ENCODE data around the gene ZNF423.

Gene ZNF423

GRCh38 chr16:49575346-49576172 is 280.4 kb downstream of the ZNF423 start:
- H3K27me3 ChIP-seq (ENCODE audit: insufficient read depth, low read length, poor library complexity): no peaks in the 10 kb centered on the region
- H3K27ac ChIP-seq (ENCODE audit: low read length): no peak overlapping the region
- no peaks in the 10 kb centered on the region for H3K36me3 ChIP-seq (ENCODE audit: insufficient read depth, low read length)
- no peak overlapping the region for H3K9ac ChIP-seq (ENCODE audit: low read depth, low read length)
- no peak overlapping the region for H2AFZ ChIP-seq (ENCODE audit: low read depth, low read length)
- H4K20me1 ChIP-seq (ENCODE audit: insufficient read depth, low read length): no peaks in the 10 kb centered on the region
- no peak overlapping the region for H3K4me3 ChIP-seq (ENCODE audit: low read depth in 1 of 2, low read length in 2 of 2)
- DNase-seq: no peak
- H3K4me1 ChIP-seq (ENCODE audit: insufficient read depth, low read length): no peaks in the 10 kb centered on the region
- no peak for ATAC-seq (ENCODE audit: insufficient read depth, low read depth)
- TF ChIP-seq, protein P1, sequence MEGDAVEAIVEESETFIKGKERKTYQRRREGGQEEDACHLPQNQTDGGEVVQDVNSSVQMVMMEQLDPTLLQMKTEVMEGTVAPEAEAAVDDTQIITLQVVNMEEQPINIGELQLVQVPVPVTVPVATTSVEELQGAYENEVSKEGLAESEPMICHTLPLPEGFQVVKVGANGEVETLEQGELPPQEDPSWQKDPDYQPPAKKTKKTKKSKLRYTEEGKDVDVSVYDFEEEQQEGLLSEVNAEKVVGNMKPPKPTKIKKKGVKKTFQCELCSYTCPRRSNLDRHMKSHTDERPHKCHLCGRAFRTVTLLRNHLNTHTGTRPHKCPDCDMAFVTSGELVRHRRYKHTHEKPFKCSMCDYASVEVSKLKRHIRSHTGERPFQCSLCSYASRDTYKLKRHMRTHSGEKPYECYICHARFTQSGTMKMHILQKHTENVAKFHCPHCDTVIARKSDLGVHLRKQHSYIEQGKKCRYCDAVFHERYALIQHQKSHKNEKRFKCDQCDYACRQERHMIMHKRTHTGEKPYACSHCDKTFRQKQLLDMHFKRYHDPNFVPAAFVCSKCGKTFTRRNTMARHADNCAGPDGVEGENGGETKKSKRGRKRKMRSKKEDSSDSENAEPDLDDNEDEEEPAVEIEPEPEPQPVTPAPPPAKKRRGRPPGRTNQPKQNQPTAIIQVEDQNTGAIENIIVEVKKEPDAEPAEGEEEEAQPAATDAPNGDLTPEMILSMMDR (IDR thresholded peaks at IDR 0.05; ENCODE audit: borderline replicate concordance, extremely low read depth, low read length, poor library complexity, severe bottlenecking): no peak
- no peak for TF ChIP-seq EZH2 (IDR thresholded peaks at IDR 0.05; ENCODE audit: borderline replicate concordance, low read depth, low read length, severe bottlenecking)
- no peak overlapping the region for H3K4me2 ChIP-seq (ENCODE audit: insufficient read depth, low read length)
- no peaks in the 10 kb centered on the region for H3K79me2 ChIP-seq (ENCODE audit: insufficient read depth, low read length)
- no peaks in the 10 kb centered on the region for H3K9me3 ChIP-seq (ENCODE audit: insufficient read depth, low read length, severe bottlenecking)

DNA sequence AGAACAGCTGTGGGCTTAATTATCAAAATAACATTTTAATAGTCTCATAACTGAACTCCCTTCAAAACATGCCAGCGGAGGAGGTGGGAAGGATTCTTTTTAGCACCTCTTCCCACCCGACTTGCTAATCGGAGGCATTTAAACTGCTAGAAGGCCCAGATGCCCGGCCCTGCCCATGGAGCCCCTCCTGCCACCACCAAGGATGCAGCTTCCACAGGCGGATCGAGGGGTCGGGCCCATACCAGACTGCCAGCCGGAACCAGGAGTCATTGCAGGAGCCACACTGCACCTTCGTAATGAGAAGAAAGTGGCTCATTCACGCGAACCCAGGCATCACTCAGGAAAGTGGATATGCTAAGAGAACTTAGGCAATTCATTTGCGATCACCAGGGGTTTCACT is 281.1 kb downstream of the ZNF423 start:
- no peak for TF ChIP-seq EZH2 (IDR thresholded peaks at IDR 0.05; ENCODE audit: borderline replicate concordance, low read depth, low read length, severe bottlenecking)
- TF ChIP-seq, protein P1 (IDR thresholded peaks at IDR 0.05; ENCODE audit: borderline replicate concordance, extremely low read depth, low read length, poor library complexity, severe bottlenecking): no peak
- Histone ChIP-seq H3K4me3 (ENCODE audit: low read depth in 1 of 2, low read length in 2 of 2) (no peak overlapping the region), H2AFZ (ENCODE audit: low read depth, low read length) (no peak overlapping the region), H3K27me3 (ENCODE audit: insufficient read depth, low read length, poor library complexity) (no peaks in the 10 kb centered on the region), H3K27ac (ENCODE audit: low read length) (no peak overlapping the region), H3K9me3 (ENCODE audit: insufficient read depth, low read length, severe bottlenecking) (no peaks in the 10 kb centered on the region), H3K9ac (ENCODE audit: low read depth, low read length) (no peak overlapping the region), H4K20me1 (ENCODE audit: insufficient read depth, low read length) (no peaks in the 10 kb centered on the region), H3K4me2 (ENCODE audit: insufficient read depth, low read length) (no peak overlapping the region), H3K4me1 (ENCODE audit: insufficient read depth, low read length) (no peaks in the 10 kb centered on the region), H3K36me3 (ENCODE audit: insufficient read depth, low read length) (no peaks in the 10 kb centered on the region), H3K79me2 (ENCODE audit: insufficient read depth, low read length) (no peaks in the 10 kb centered on the region)
- ATAC-seq (ENCODE audit: insufficient read depth, low read depth) (no peak), DNase-seq (no peak)

- H2AFZ ChIP-seq (ENCODE audit: low read depth, low read length): no peak overlapping the region
- no peaks in the 10 kb centered on the region for H3K9me3 ChIP-seq (ENCODE audit: insufficient read depth, low read length, severe bottlenecking)
- no peak overlapping the region for H3K4me3 ChIP-seq (ENCODE audit: low read depth in 1 of 2, low read length in 2 of 2)
- H3K4me1 ChIP-seq (ENCODE audit: insufficient read depth, low read length): no peaks in the 10 kb centered on the region
- DNase-seq: no peak
- no peak overlapping the region for H3K9ac ChIP-seq (ENCODE audit: low read depth, low read length)
- no peaks in the 10 kb centered on the region for H3K36me3 ChIP-seq (ENCODE audit: insufficient read depth, low read length)
- H3K79me2 ChIP-seq (ENCODE audit: insufficient read depth, low read length): no peaks in the 10 kb centered on the region
- no peak for ATAC-seq (ENCODE audit: insufficient read depth, low read depth)
- H3K27me3 ChIP-seq (ENCODE audit: insufficient read depth, low read length, poor library complexity): no peaks in the 10 kb centered on the region
- TF ChIP-seq EZH2 (IDR thresholded peaks at IDR 0.05; ENCODE audit: borderline replicate concordance, low read depth, low read length, severe bottlenecking): no peak
- TF ChIP-seq, protein P1 (IDR thresholded peaks at IDR 0.05; ENCODE audit: borderline replicate concordance, extremely low read depth, low read length, poor library complexity, severe bottlenecking): no peak
- no peaks in the 10 kb centered on the region for H4K20me1 ChIP-seq (ENCODE audit: insufficient read depth, low read length)
- H3K4me2 ChIP-seq (ENCODE audit: insufficient read depth, low read length): no peak overlapping the region
- H3K27ac ChIP-seq (ENCODE audit: low read length): no peak overlapping the region
These were observed 288.0 kb downstream of the ZNF423 start for GRCh38 chr16:49567950-49568349.
